Gastrocnemius medialis (tissue), 4 donors: ENCODE data around the gene EPHB4. TPM values are rescaled to one million over a fixed set of nuclear protein-coding genes. Genes with fewer than 3 reads are reported as not detected.

Experiments
- ATAC-seq, 2 donors: fragments of 150-250 bp; one replicate each; pipeline ENCODE4 v1.9.1; 2016
- DNase-seq, 2 donors: peaks; one replicate each; pipeline ENCODE4 v3.0.0-alpha.2; 2019
- H3K27ac ChIP-seq, 4 donors: fragments of 200-600 bp; sonication (generic); 1 replicate in 1 of 4; 2 replicates in 3 of 4; pipeline ENCODE4 v1.5.1; 2016 to 2018; ENCODE audit warnings: mild to moderate bottlenecking in 2 of 4, moderate library complexity in 1 of 4
- H3K27me3 ChIP-seq, 3 donors: fragments of 200-600 bp; sonication (generic) in 2 of 3; 1 replicate in 1 of 3; 2 replicates in 2 of 3; pipeline versions ENCODE4 v1.5.1 to v1.6.0; 2016 to 2019; ENCODE audit warnings: mild to moderate bottlenecking in 1 of 3, moderate library complexity in 1 of 3
- H3K36me3 ChIP-seq, 2 donors: fragments of 200-600 bp; sonication (generic) in 1 of 2; one replicate each; pipeline ENCODE4 v1.5.1; 2017 to 2018
- H3K4me1 ChIP-seq, 2 donors: fragments of 200-600 bp; sonication (generic) in 1 of 2; one replicate each; pipeline ENCODE4 v1.5.1; 2016 to 2017; ENCODE audit warnings: mild to moderate bottlenecking in 2 of 2
- H3K4me3 ChIP-seq, 4 donors: fragments of 200-600 bp; sonication (generic) in 3 of 4; 1 replicate in 1 of 4; 2 replicates in 3 of 4; pipeline ENCODE4 v1.5.1; 2016 to 2019; ENCODE audit warnings: mild to moderate bottlenecking in 2 of 4
- H3K9me3 ChIP-seq, 3 donors: fragments of 200-600 bp; sonication (generic) in 2 of 3; 1 replicate in 1 of 3; 2 replicates in 2 of 3; pipeline ENCODE4 v1.5.1; 2016 to 2019
- CTCF ChIP-seq, 5 experiments: fragments of 450-650 bp in 3 of 5; fragments of 200-600 bp in 2 of 5; sonication (generic) in 2 of 5; IDR thresholded peaks in 4 of 5; conservative IDR thresholded peaks in 1 of 5; 1 replicate in 4 of 5; 2 replicates in 1 of 5; pipeline ENCODE4 v1.5.1; 2016 to 2019; ENCODE audit warnings: antibody characterized with exemption in 5 of 5, mild to moderate bottlenecking in 3 of 5, moderate library complexity in 3 of 5
- POLR2A ChIP-seq, 2 donors: fragments of 450-650 bp; IDR thresholded peaks; one replicate each; pipeline ENCODE4 v1.6.1; 2017; ENCODE audit warnings: antibody characterized with exemption in 2 of 2, mild to moderate bottlenecking in 2 of 2, moderate library complexity in 2 of 2
- in situ Hi-C, 4 donors: fragments of 200-750 bp; cut with MboI; loops; one replicate each; pipeline versions ENCODE4 v1.15.0 to v1.8.0; 2017; ENCODE audit warnings: low sequenced_read_pairs in 4 of 4
- intact Hi-C: fragments of 100-400 bp; cut with DNase I; formaldehyde crosslinking; loops from one replicate; pipeline ENCODE4 v1.15.1; 2023; ENCODE audit warnings: low total_unique reads
- total RNA-seq, 4 donors: library from RNA; depleted of rRNA; stranded (reverse); fragments of >200 nt; gene quantifications; one replicate each; pipeline versions ENCODE4 v1.1.0 to v1.2.3, GENCODE V29; 2016

The EPHB4 gene
- total RNA-seq, 4 donors from 2014 or later = 6.3 to 16.2 (median 12.3) TPM

GRCh38 chr7:100865938-100866728 is 38.8 kb upstream of the EPHB4 start:
- H3K27me3 ChIP-seq = peaks cover 3 to 7% (median 7%) of the 10 kb centered on the region in 3 donors
- H3K4me1 ChIP-seq = peaks cover 3 to 18% of the 10 kb centered on the region in 2 donors
- DNase-seq = peak in 1 of 2 donors; percentile 74
- H3K9me3 ChIP-seq = no peaks in the 10 kb centered on the region
- ATAC-seq = peak; percentile 18 to 26
- no peak for TF ChIP-seq POLR2A (IDR thresholded peaks at IDR 0.05)
- TF ChIP-seq CTCF (IDR thresholded peaks at IDR 0.05 in 4 of 5, conservative IDR thresholded peaks at IDR 0.05 in 1 of 5) = no peak
- H3K36me3 ChIP-seq = no peaks in the 10 kb centered on the region
- peak overlapping the region; percentile 57 to 66 (median 63) for H3K4me3 ChIP-seq
- H3K27ac ChIP-seq = peak overlapping the region; percentile 80 to 84 (median 83)
- intact Hi-C loops = loop anchor here (10.0 kb wide), 1 partner anchor 251 kb away; the partner anchor contains the start of gene MOSPD3
- in situ Hi-C loops = loop anchor here in 3 of 4 donors (10.0 to 25.0 kb wide), 5 partner anchors 154 to 429 kb away; partner anchors contain the start of genes POP7 (in 2 of the 3), SPACDR (in 2 of the 3), EPO (in 1 of the 3) and FBXO24 (in 1 of the 3)

- Histone ChIP-seq H3K27ac (no peak overlapping the region), H3K9me3 (no peaks in the 10 kb centered on the region), H3K4me3 (peak overlapping the region in 2 of 4 donors; percentile 65 to 66), H3K27me3 (peaks cover 3 to 7% (median 7%) of the 10 kb centered on the region in 3 donors), H3K36me3 (no peaks in the 10 kb centered on the region), H3K4me1 (peaks cover 3 to 18% of the 10 kb centered on the region in 2 donors)
- intact Hi-C loops (loop anchor here (10.0 kb wide), 1 partner anchor 251 kb away; the partner anchor contains the start of gene MOSPD3), in situ Hi-C loops (loop anchor here in 3 of 4 donors (10.0 to 25.0 kb wide), 5 partner anchors 153 to 428 kb away; partner anchors contain the start of genes POP7 (in 2 of the 3), SPACDR (in 2 of the 3), EPO (in 1 of the 3) and FBXO24 (in 1 of the 3))
- ATAC-seq (no peak), DNase-seq (no peak)
- TF ChIP-seq CTCF (IDR thresholded peaks at IDR 0.05 in 4 of 5, conservative IDR thresholded peaks at IDR 0.05 in 1 of 5) = no peak
- TF ChIP-seq POLR2A (IDR thresholded peaks at IDR 0.05) = no peak
These were observed 38.1 kb upstream of the EPHB4 start for GRCh38 chr7:100865372-100865911.

- H3K9me3 ChIP-seq = no peaks in the 10 kb centered on the region
- H3K4me3 ChIP-seq = no peak overlapping the region
- no peaks in the 10 kb centered on the region for H3K36me3 ChIP-seq
- in situ Hi-C loops = loop anchor here in 3 of 4 donors (10.0 to 25.0 kb wide), 5 partner anchors 152 to 427 kb away; partner anchors contain the start of genes POP7 (in 2 of the 3), SPACDR (in 2 of the 3), EPO (in 1 of the 3) and FBXO24 (in 1 of the 3)
- peaks cover 3 to 18% of the 10 kb centered on the region in 2 donors for H3K4me1 ChIP-seq
- TF ChIP-seq POLR2A (IDR thresholded peaks at IDR 0.05) (no peak), CTCF (IDR thresholded peaks at IDR 0.05 in 4 of 5, conservative IDR thresholded peaks at IDR 0.05 in 1 of 5) (no peak)
- peaks cover 3 to 7% (median 7%) of the 10 kb centered on the region in 3 donors for H3K27me3 ChIP-seq
- DNase-seq (no peak), ATAC-seq (no peak)
- intact Hi-C loops = loop anchor here (10.0 kb wide), 1 partner anchor 250 kb away; the partner anchor contains the start of gene MOSPD3
- H3K27ac ChIP-seq = no peak overlapping the region
These were observed 37.0 kb upstream of the EPHB4 start for GRCh38 chr7:100864263-100864845.

- no peaks in the 10 kb centered on the region for H3K36me3 ChIP-seq
- no peak overlapping the region for H3K4me3 ChIP-seq
- no peak for DNase-seq
- H3K4me1 ChIP-seq = peaks cover 3 to 18% of the 10 kb centered on the region in 2 donors
- peaks cover 3 to 7% (median 7%) of the 10 kb centered on the region in 3 donors for H3K27me3 ChIP-seq
- TF ChIP-seq CTCF (IDR thresholded peaks at IDR 0.05 in 4 of 5, conservative IDR thresholded peaks at IDR 0.05 in 1 of 5) (no peak), POLR2A (IDR thresholded peaks at IDR 0.05) (no peak)
- ATAC-seq = no peak
- intact Hi-C loops = loop anchor here (10.0 kb wide), 1 partner anchor 249 kb away; the partner anchor contains the start of gene MOSPD3
- no peak overlapping the region for H3K27ac ChIP-seq
- no peaks in the 10 kb centered on the region for H3K9me3 ChIP-seq
- in situ Hi-C loops = loop anchor here in 3 of 4 donors (10.0 to 25.0 kb wide), 5 partner anchors 151 to 426 kb away; partner anchors contain the start of genes POP7 (in 2 of the 3), SPACDR (in 2 of the 3), EPO (in 1 of the 3) and FBXO24 (in 1 of the 3)
These were observed 36.2 kb upstream of the EPHB4 start for GRCh38 chr7:100863406-100863950.
